Stimulated activated CD8-positive, alpha-beta memory T cell treated with anti-CD3 and anti-CD28 coated beads, Interleukin-7, amount 100 ng/mL, for 1 hour (primary cell): ENCODE data around the gene HIP1.
"Not testable (repeated sequence)": the region's sequence is repeated elsewhere in the genome, so short reads cannot be mapped to it uniquely, and the experiment has no call there.

Source experiments
- DNase-seq, 2 donors: peaks; one replicate each; pipeline ENCODE4 v3.0.0-alpha.2; 2020; ENCODE audit warnings: low read depth in 2 of 2

HIP1 gene

GRCh38 chr7:75738604-75738974 lies at the start of gene HIP1:
Gene HIP1, minus strand, starts transcription at chr7:75738941. Its CDS starts 21 bp downstream, at chr7:75738920.
- no peak for DNase-seq

- not testable (repeated sequence) for DNase-seq
Measured at GRCh38 chr7:75788154-75788847, 49.6 kb upstream of the HIP1 start.

- not testable (repeated sequence) for DNase-seq
Measured at GRCh38 chr7:75783058-75783457, 44.3 kb upstream of the HIP1 start.

- not testable (repeated sequence) for DNase-seq
Measured at GRCh38 chr7:75780647-75781273, 42.0 kb upstream of the HIP1 start.

- DNase-seq: not testable (repeated sequence)
Measured at GRCh38 chr7:75779516-75779915, 40.8 kb upstream of the HIP1 start.

GRCh38 chr7:75779035-75779434 lies 40.3 kb upstream of the HIP1 start:
- DNase-seq: not testable (repeated sequence)

GRCh38 chr7:75776295-75776971 lies 37.7 kb upstream of the HIP1 start:
- peak; percentile 4 for DNase-seq

- DNase-seq: not testable (repeated sequence)
Measured at GRCh38 chr7:75773958-75774357, 35.2 kb upstream of the HIP1 start.

- no peak for DNase-seq
Measured at GRCh38 chr7:75772081-75773077, 33.6 kb upstream of the HIP1 start, which contains the start of gene CCL26. Gene CCL26, minus strand, starts transcription at chr7:75772211. Its CDS starts 35 bp downstream, at chr7:75772176.

- no peak for DNase-seq
Measured at GRCh38 chr7:75771224-75771623, 32.5 kb upstream of the HIP1 start.

GRCh38 chr7:75762350-75762917 lies 23.7 kb upstream of the HIP1 start:
- DNase-seq: no peak

- DNase-seq: not testable (repeated sequence)
Measured at GRCh38 chr7:75761801-75762200, 23.1 kb upstream of the HIP1 start.

- DNase-seq: no peak
Measured at GRCh38 chr7:75758491-75758890, 19.8 kb upstream of the HIP1 start.

- no peak for DNase-seq
Measured at GRCh38 chr7:75757860-75758259, 19.1 kb upstream of the HIP1 start.

- no peak for DNase-seq
Measured at GRCh38 chr7:75756991-75757676, 18.4 kb upstream of the HIP1 start.

GRCh38 chr7:75756206-75756990 lies 17.7 kb upstream of the HIP1 start:
- DNase-seq: no peak

GRCh38 chr7:75743455-75743859 lies 4.7 kb upstream of the HIP1 start:
- DNase-seq: no peak

GRCh38 chr7:75740846-75741497 lies 2.2 kb upstream of the HIP1 start:
- no peak for DNase-seq
